ENCODE results near the gene ANKFY1. TPM values are rescaled to one million over a fixed set of nuclear protein-coding genes. Genes with fewer than 3 reads are reported as not detected.
A peak's percentile ranks its signal among the peaks of the same experiment; 100 is the strongest.

Gene ANKFY1
- total RNA-seq, 4 donors from 2014 or later = 53.0 to 69.9 (median 54.7) TPM

- TF ChIP-seq POLR2AphosphoS5 (IDR thresholded peaks at IDR 0.05) (peak in 1 of 3 donors; percentile 52), POLR2A (IDR thresholded peaks at IDR 0.05) (no peak), EP300 (IDR thresholded peaks at IDR 0.05; ENCODE audit: low read depth) (no peak)
- H3K4me1 ChIP-seq = peaks cover 14 to 69% (median 37%) of the 10 kb centered on the region in 4 donors
- in situ Hi-C loops (cut with MboI; ENCODE audit: low pct_ligation_motif_present in 1 of 4, low pct_unique_long_range_greater_than_20kb in 1 of 4, low sequenced_read_pairs in 3 of 4) (no loop called here), intact Hi-C loops (cut with DNase I; ENCODE audit: low total_unique reads) (no loop called here)
- H3K36me3 ChIP-seq = no peaks in the 10 kb centered on the region
- no peaks in the 10 kb centered on the region for H3K9me3 ChIP-seq
- WGBS, 2 donors (ENCODE audit: low coverage in 1 of 2) = 45 to 80% methylated on average over 1 to 7 of the region's 7 CpGs
- H3K27me3 ChIP-seq = no peaks in the 10 kb centered on the region
- peak overlapping the region; percentile 49 to 77 (median 68) for H3K27ac ChIP-seq
- no peak overlapping the region for H3K4me3 ChIP-seq
- DNase-seq = peak; percentile 53
Observed at GRCh38 chr17:4130715-4131114, 133.1 kb downstream of the ANKFY1 start.

GRCh38 chr17:4127555-4127954 is 136.2 kb downstream of the ANKFY1 start:
- Histone ChIP-seq H3K27ac (no peak overlapping the region), H3K4me1 (peaks cover 6 to 43% (median 14%) of the 10 kb centered on the region in 4 donors), H3K27me3 (no peaks in the 10 kb centered on the region), H3K36me3 (peaks cover 0 to 16% (median 6%) of the 10 kb centered on the region in 4 donors), H3K9me3 (no peaks in the 10 kb centered on the region), H3K4me3 (no peak overlapping the region)
- in situ Hi-C loops (cut with MboI; ENCODE audit: low pct_ligation_motif_present in 1 of 4, low pct_unique_long_range_greater_than_20kb in 1 of 4, low sequenced_read_pairs in 3 of 4) = no loop called here
- DNase-seq = no peak
- 82 to 83% methylated on average over 1 to 6 of the region's 6 CpGs for WGBS, 2 donors (ENCODE audit: low coverage in 1 of 2)
- TF ChIP-seq POLR2A (IDR thresholded peaks at IDR 0.05) (no peak), CTCF (IDR thresholded peaks at IDR 0.05) (no peak), EP300 (IDR thresholded peaks at IDR 0.05; ENCODE audit: low read depth) (no peak), POLR2AphosphoS5 (IDR thresholded peaks at IDR 0.05) (no peak)
- intact Hi-C loops (cut with DNase I; ENCODE audit: low total_unique reads) = no loop called here

- intact Hi-C loops (cut with DNase I; ENCODE audit: low total_unique reads) = no loop called here
- peaks cover under 1 to 26% (median 4%) of the 10 kb centered on the region in 4 donors for H3K4me1 ChIP-seq
Observed at GRCh38 chr17:4125552-4125951, 138.2 kb downstream of the ANKFY1 start.

GRCh38 chr17:4124999-4125398 is 138.8 kb downstream of the ANKFY1 start:
- H3K27ac ChIP-seq = no peak overlapping the region
- intact Hi-C loops (cut with DNase I; ENCODE audit: low total_unique reads) (no loop called here), in situ Hi-C loops (cut with MboI; ENCODE audit: low pct_ligation_motif_present in 1 of 4, low pct_unique_long_range_greater_than_20kb in 1 of 4, low sequenced_read_pairs in 3 of 4) (no loop called here)
- no peak for DNase-seq
- 92 to 96% methylated on average over 2 of the region's 2 CpGs for WGBS, 2 donors (ENCODE audit: low coverage in 1 of 2)
- peaks cover 0 to 33% (median 15%) of the 10 kb centered on the region in 4 donors for H3K36me3 ChIP-seq
- peaks cover 0 to 21% (median 2%) of the 10 kb centered on the region in 4 donors for H3K4me1 ChIP-seq
- TF ChIP-seq EP300 (IDR thresholded peaks at IDR 0.05; ENCODE audit: low read depth) (no peak), POLR2AphosphoS5 (IDR thresholded peaks at IDR 0.05) (no peak), CTCF (IDR thresholded peaks at IDR 0.05) (no peak)
- H3K9me3 ChIP-seq = no peaks in the 10 kb centered on the region
- H3K27me3 ChIP-seq = no peaks in the 10 kb centered on the region
- no peak overlapping the region for H3K4me3 ChIP-seq

More at GRCh38 chr17:4125552-4125951, 138.2 kb downstream of the ANKFY1 start:
- H3K9me3 ChIP-seq = no peaks in the 10 kb centered on the region
- in situ Hi-C loops (cut with MboI; ENCODE audit: low pct_ligation_motif_present in 1 of 4, low pct_unique_long_range_greater_than_20kb in 1 of 4, low sequenced_read_pairs in 3 of 4) = no loop called here
- DNase-seq = no peak
- no peak overlapping the region for H3K27ac ChIP-seq
- no peak overlapping the region for H3K4me3 ChIP-seq
- 96 to 100% methylated on average over 1 of the region's 1 CpG for WGBS, 2 donors (ENCODE audit: low coverage in 1 of 2)
- peaks cover 0 to 30% (median 14%) of the 10 kb centered on the region in 4 donors for H3K36me3 ChIP-seq
- H3K27me3 ChIP-seq = no peaks in the 10 kb centered on the region
- TF ChIP-seq CTCF (IDR thresholded peaks at IDR 0.05) (no peak), EP300 (IDR thresholded peaks at IDR 0.05; ENCODE audit: low read depth) (no peak), POLR2A (IDR thresholded peaks at IDR 0.05) (no peak), POLR2AphosphoS5 (IDR thresholded peaks at IDR 0.05) (no peak)

- no peak overlapping the region for H3K27ac ChIP-seq
- H3K27me3 ChIP-seq = no peaks in the 10 kb centered on the region
- no peaks in the 10 kb centered on the region for H3K4me1 ChIP-seq
- WGBS, 2 donors (ENCODE audit: low coverage in 1 of 2) = 84 to 86% methylated on average over 3 of the region's 3 CpGs
- intact Hi-C loops (cut with DNase I; ENCODE audit: low total_unique reads) = no loop called here
- TF ChIP-seq POLR2AphosphoS5 (IDR thresholded peaks at IDR 0.05) (no peak), POLR2A (IDR thresholded peaks at IDR 0.05) (no peak), CTCF (IDR thresholded peaks at IDR 0.05) (no peak), EP300 (IDR thresholded peaks at IDR 0.05; ENCODE audit: low read depth) (no peak)
- no peaks in the 10 kb centered on the region for H3K9me3 ChIP-seq
- no peak for DNase-seq
- peaks cover 0 to 56% (median 22%) of the 10 kb centered on the region in 4 donors for H3K36me3 ChIP-seq
- in situ Hi-C loops (cut with MboI; ENCODE audit: low pct_ligation_motif_present in 1 of 4, low pct_unique_long_range_greater_than_20kb in 1 of 4, low sequenced_read_pairs in 3 of 4) = no loop called here
- H3K4me3 ChIP-seq = no peak overlapping the region
Observed at GRCh38 chr17:4120332-4120731, 143.4 kb downstream of the ANKFY1 start.
